HG02885 (cell line): Measurements from ENCODE around the gene S100A4.
"Not testable (repeated sequence)": the region's sequence is repeated elsewhere in the genome, so short reads cannot be mapped to it uniquely, and the experiment has no call there.

Source experiments
- ATAC-seq: cut with Tn5 transposase; IDR thresholded peaks from one replicate; pipeline ENCODE4 v1.9.1; 2021; ENCODE audit warnings: mild to moderate bottlenecking; ENCODE audit not compliant: unreplicated experiment, poor library complexity

S100A4 gene

DNA sequence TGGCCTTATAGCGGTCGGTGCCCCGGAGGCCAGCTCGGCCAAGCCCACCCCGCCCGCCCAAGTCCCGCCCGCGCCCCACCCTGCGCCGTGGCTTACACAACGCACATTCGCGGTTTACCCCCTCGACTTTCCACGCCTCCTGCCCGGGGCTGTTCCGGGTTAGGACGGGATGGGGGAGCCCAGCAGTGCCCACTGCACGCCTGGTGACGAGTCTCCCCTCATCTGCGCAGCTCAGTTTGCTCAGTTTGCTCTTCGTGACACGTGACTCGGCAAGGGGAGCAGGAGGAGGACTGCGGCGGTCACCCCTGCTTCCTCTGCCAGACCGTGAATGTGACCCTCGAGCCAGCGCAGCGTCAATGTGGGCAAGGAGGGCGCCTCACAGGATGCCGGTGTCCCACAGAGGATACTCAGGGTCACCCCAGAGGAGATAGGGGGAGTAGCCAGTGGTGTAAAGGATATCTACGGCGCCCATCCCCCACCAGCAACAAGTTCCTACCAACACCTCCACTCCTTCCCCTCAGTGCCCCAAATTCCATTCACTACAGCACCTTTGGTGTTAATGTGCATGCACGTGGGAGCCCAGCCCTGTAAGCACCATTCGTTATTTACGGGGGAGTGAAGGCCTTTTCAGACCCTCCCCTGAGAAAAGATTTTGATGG, 9.5 kb downstream of the S100A4 start:
- no peak for ATAC-seq

DNA sequence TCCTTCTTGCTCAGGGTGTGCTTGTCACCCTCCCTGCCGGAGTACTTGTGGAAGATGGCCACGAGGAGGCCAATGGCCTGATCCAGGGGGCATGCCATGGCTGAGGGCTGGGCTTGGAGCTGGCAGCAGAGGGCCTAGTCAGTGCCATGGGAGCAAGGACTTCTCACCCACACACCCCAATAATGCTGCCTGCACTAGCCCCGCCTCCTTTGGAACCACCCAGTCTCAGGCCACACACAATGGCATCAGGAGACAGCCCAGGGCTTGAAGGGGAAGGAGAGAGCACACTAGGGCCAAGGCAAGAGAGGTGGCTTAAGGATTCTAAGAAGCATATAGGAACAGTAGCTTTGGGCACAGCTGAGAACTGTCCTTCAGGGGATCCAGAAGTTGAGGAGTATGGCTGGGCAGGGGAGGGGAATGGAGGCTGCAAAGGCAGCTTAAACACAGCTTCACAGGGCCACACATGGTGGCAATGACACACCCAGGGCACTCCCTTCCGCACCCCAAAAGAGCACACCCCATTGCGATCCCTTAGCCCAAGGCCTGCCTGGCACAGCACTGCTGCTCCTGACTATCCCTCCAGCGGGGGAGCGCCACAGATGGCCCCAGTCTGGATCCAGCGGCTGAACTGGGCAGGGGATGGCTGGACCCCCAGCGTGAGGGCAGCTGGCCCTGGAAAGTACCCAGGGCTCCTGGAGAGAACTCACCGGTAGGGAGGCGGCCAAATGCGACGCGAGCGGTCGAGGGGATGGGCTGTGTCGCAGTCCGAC, 10.2 kb downstream of the S100A4 start, which contains the start of gene S100A6:
S100A6 (minus strand) TSS at position 750 of the 770 bp plus-strand sequence; CDS start at position 98, 652 bp downstream.
- no peak for ATAC-seq

GRCh38 chr1:153534925-153535241, 10.7 kb downstream of the S100A4 start:
- no peak for ATAC-seq

GRCh38 chr1:153534226-153534924, 11.2 kb downstream of the S100A4 start:
- ATAC-seq, result no peak

DNA sequence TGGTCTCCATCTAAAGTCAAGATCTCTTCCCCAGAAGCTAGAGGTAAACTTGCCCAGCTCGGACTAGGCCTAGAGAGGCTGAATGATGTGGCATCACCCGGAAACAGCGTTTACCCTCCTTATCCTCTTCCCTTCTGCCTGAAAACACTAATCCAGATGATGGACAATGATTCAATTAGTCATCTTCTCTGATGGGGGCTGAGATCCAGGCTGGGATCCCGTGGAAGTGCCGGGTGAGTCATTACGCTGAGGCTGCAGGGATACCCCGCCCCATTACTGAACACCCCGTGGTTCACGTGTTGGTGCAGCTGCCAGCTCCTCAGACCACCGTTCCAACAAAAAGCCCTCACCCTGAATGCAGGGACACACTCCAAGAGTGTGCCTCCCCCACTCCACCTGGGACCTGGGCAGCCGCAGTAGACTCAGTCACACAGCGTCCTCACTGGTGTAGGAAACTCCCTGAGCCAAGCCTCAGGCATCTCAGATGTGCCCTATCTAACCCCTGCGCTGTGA, 11.9 kb downstream of the S100A4 start:
- ATAC-seq, result no peak

DNA sequence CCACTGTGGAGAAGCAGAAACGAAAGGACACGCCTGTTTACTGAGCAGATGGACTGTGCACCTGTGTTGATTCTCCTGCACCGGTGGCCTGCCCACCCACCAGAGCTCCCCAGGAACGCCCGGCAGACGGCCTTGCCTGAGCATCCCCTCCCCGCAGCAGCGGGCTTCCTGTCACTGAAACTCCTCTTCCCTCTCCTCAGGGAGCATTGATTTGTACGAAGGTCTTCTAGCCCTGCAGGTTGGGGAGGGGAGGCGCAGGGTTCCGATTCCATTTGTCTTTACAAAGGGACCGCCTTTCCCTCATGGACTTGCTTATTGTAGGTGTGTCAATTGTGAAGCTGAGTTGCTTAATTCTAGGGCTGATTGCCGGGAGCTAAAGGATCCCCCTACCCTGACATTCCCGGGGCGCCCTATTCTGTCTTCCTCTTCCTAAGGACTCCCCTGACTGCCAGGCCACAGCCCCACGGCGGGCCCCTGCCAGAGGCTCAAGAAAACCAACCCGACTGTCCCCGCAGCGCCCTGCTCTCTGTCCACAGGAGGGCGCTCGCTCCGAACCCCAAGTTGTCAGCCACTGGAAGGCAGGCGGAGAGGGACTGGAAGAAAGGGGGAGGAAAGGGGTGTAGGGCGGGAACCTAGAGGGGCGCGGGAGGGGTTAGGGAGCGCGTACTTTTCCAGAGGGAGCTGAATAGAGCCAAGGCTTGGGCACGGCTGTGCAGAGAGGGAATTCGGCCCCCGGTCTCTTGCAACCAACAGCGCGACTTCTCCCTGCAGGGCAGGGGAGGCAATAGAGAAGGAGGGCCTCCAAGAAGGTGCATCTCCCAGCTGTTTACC, 12.6 kb downstream of the S100A4 start:
- ATAC-seq, result no peak

- no peak for ATAC-seq
These were observed 13.4 kb downstream of the S100A4 start for GRCh38 chr1:153532181-153532580.

DNA sequence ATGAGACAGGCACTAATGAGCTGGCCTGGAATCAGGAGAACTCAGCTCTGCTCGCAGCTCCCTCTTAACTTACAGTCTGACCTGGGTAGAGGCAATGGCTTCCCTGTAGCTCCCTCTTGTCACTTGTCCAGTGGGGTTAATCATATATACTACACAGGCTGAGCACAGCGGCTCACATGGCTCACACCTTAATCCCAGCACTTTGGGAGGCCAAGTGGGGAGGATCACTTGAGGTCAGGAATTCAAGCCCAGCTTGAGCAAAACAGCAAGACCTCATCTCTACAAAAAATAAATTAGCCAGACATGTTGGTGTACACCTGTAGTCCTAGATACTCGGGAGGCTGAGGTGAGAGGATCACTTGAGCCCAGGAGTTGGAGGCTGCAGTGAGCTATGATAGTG, 14.0 kb downstream of the S100A4 start:
- ATAC-seq, result no peak

DNA sequence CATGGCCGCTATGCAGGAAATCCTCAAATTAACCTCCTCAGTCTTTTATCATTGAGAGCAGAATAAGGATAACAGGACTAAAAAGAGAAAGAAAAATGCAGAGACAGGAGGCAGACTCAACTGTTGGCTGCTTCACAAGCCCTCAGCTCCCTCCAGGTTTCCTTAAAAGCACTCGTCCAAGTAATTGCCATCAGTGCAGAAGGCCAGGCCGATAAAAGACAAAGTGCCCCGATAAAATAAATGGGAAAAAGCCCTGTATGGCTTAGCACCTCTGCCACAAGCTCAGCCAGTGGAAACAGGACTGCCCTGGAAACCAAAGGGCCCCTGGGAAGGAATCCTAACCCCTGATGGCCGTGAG, 17.9 kb downstream of the S100A4 start:
- no peak for ATAC-seq

GRCh38 chr1:153527023-153527682, 18.5 kb downstream of the S100A4 start:
- no peak for ATAC-seq

- no peak for ATAC-seq
These were observed 19.5 kb downstream of the S100A4 start for GRCh38 chr1:153526132-153526543.

- ATAC-seq, result no peak
These were observed 20.4 kb downstream of the S100A4 start for GRCh38 chr1:153525088-153525728.

DNA sequence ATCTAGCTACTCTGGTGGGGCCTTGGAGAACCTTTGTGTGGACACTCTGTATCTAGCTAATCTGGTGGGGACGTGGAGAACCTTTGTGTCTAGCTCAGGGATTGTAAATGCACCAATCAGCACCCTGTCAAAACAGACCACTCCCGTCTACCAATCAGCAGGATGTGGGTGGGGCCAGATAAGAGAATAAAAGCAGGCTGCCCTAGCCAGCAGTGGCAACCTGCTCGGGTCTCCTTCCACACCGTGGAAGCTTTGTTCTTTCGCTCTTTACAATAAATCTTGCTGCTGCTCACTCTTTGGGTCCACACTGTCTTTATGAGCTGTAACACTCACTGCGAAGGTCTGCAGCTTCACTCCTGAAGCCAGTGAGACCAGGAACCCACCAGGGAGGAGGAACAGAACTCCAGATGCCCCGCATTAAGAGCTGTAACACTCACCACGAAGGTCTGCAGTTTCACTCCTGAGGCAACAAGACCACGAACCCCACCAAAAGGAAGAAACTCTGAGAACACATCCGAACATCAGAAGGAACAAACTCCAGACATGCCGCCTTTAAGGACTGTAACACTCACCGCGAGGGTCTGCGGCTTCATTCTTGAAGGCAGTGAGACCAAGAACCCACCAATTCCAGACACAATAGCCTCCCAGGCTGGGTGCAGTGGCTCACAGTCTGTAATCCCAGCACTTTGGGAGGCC, 23.1 kb downstream of the S100A4 start:
- not testable (repeated sequence) for ATAC-seq

GRCh38 chr1:153521808-153522207, 23.8 kb downstream of the S100A4 start:
- ATAC-seq, result not testable (repeated sequence)

DNA sequence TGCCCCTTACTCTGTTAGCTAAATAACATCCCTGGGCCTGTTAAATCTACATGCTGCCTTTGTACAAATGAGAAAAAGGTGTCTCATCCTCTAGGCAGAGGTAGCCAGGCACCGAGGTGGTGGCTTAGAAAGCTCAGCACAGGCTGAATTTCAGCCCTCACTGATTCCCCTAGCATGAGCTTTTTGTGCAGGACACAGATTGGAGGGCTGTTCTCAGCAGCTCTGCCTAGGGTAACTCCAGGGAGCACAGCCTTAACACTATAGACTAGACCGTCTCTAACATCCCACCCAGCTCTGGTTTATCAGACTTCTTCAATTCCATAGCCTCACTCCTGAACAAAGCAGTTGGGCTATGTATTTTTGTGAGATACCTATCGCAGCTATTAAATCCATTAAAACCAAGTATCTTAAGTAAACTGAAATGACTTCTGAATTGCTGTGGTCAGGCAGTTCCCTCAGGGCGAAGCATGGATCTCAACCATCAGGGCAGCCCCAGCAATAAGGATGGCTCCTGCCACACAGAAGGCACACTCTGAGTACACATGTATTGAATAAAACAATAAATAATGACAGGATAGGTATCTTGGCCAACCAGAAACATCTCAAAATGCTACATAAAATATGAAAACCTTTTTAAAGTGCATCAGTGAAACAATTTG, 24.7 kb downstream of the S100A4 start:
- no peak for ATAC-seq

GRCh38 chr1:153520137-153520691, 25.4 kb downstream of the S100A4 start:
- ATAC-seq, result not testable (repeated sequence)

- no peak for ATAC-seq
These were observed 26.4 kb downstream of the S100A4 start for GRCh38 chr1:153519242-153519641.
